Panc1 (cell line): Measurements from ENCODE around the gene TM9SF3. TPM values are rescaled to one million over a fixed set of nuclear protein-coding genes. Genes with fewer than 3 reads are reported as not detected.

Experiments
- ATAC-seq: fragments of 200-7000 bp; cut with Tn5 transposase; 2 replicates; pipeline ENCODE4 v1.9.1; 2020; ENCODE audit warnings: mild to moderate bottlenecking, moderate library complexity
- BruUV-seq: library from RNA; stranded (reverse); fragments of 400-500 nt; replicated peaks from 2 replicates; lab custom pipeline; 2021; lab: Mats Ljungman, UMichigan
- CTCF ChIA-PET: fragments of 300-600 bp; sonication (Branson Sonifier 250); formaldehyde crosslinking; loops from one replicate; lab custom pipeline; 2022; ENCODE audit warnings: antibody characterized with exemption; lab: Charles Lee
- POLR2A ChIA-PET: fragments of 300-600 bp; sonication (Branson Sonifier 250); formaldehyde crosslinking; loops from one replicate; lab custom pipeline; 2022; ENCODE audit warnings: antibody characterized with exemption; lab: Charles Lee
- DNase-seq: peaks from one replicate; pipeline ENCODE4 v3.0.0-alpha.2; 2010; ENCODE audit warnings: low read depth, low spot score
- H3K27ac ChIP-seq: 2 replicates; pipeline ENCODE4 v1.5.1; 2011; ENCODE audit warnings: mild to moderate bottlenecking, low read length, inconsistent platforms
- H3K27me3 ChIP-seq: fragments of 200-500 bp; sonication (Bioruptor generic); 2 replicates; pipeline ENCODE4 v1.6.0; 2014; ENCODE audit warnings: low read length, inconsistent platforms; ENCODE audit not compliant: control insufficient read depth, insufficient read depth
- H3K36me3 ChIP-seq: fragments of 200-500 bp; sonication (Bioruptor generic); 2 replicates; pipeline ENCODE4 v1.5.1; 2014; ENCODE audit warnings: inconsistent platforms, mild to moderate bottlenecking, low read length, moderate library complexity; ENCODE audit not compliant: control insufficient read depth, insufficient read depth
- H3K4me1 ChIP-seq: 2 replicates; pipeline ENCODE4 v1.5.1; 2011; ENCODE audit warnings: inconsistent platforms, mild to moderate bottlenecking, low read length, moderate library complexity; ENCODE audit not compliant: control insufficient read depth, insufficient read depth
- H3K4me3 ChIP-seq, 2 experiments: 2 replicates each; pipeline ENCODE4 v1.5.1; 2011 to 2012; ENCODE audit warnings: low read depth in 2 of 2, low read length in 2 of 2, mild to moderate bottlenecking in 2 of 2, inconsistent platforms in 1 of 2, moderate library complexity in 1 of 2
- H3K9me3 ChIP-seq: fragments of 200-500 bp; sonication (Bioruptor generic); 2 replicates; pipeline ENCODE4 v1.5.1; 2014; ENCODE audit warnings: low read depth, mild to moderate bottlenecking, inconsistent platforms, low read length, moderate library complexity; ENCODE audit not compliant: control insufficient read depth, insufficient read depth
- CTCF ChIP-seq: fragments of 450-650 bp; IDR thresholded peaks from 2 replicates; pipeline ENCODE4 v1.5.1; 2017; ENCODE audit warnings: mild to moderate bottlenecking
- POLR2AphosphoS5 ChIP-seq: IDR thresholded peaks from 2 replicates; pipeline ENCODE4 v1.6.1; 2012; ENCODE audit warnings: mild to moderate bottlenecking, low read depth, low read length, moderate library complexity
- SIN3A ChIP-seq: IDR thresholded peaks from 2 replicates; pipeline ENCODE4 v1.6.1; 2012; ENCODE audit warnings: low read depth, mild to moderate bottlenecking, low read length, moderate library complexity, borderline replicate concordance; ENCODE audit not compliant: insufficient read depth
- TCF7L2 ChIP-seq: IDR thresholded peaks from 2 replicates; pipeline ENCODE4 v1.6.1; 2011; ENCODE audit warnings: mild to moderate bottlenecking, low read depth, low read length, inconsistent platforms
- in situ Hi-C: cut with HindIII; loops from 2 replicates; pipeline ENCODE4 v1.10.0; 2016; ENCODE audit warnings: low sequenced_read_pairs, low pct_unique_long_range_greater_than_20kb
- intact Hi-C: fragments of 100-400 bp; cut with micrococcal nuclease; formaldehyde crosslinking; loops from one replicate; pipeline ENCODE4 v1.10.0; 2022; ENCODE audit not compliant: unreplicated experiment
- total RNA-seq: library from RNA; stranded (reverse); gene quantifications from one replicate; pipeline ENCODE4 v1.2.1, GENCODE V29; 2021; ENCODE audit not compliant: unreplicated experiment
- TF ChIP-seq, protein P1 (sequence below), 2 experiments: IDR thresholded peaks; 2 replicates each; pipeline ENCODE4 v1.6.1; 2011 to 2012; ENCODE audit warnings: low read depth in 2 of 2, control low read depth in 1 of 2, low read length in 1 of 2, mild to moderate bottlenecking in 1 of 2, moderate library complexity in 1 of 2; ENCODE audit not compliant: insufficient read depth in 1 of 2

Gene TM9SF3
- total RNA-seq, 1 experiment from 2014 or later: 179 TPM

DNA sequence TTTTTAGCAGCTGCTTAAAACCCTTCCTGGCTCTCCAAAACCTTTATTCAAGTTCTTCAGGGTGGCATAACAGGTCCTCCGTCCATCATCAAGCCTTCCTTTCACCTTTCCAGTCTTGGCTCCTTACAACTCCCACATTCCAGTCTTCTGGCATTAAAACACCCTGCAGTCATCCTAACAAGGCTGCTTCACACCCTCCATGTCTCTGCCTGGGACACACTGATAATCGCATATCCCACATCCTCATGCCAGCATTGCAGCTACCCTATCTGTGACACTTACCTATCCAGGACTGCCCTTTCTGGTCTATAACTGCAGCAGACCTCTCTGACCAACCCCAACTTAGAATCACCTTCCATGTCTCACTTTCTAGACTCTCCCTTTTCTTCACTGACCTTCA, 70.5 kb downstream of the TM9SF3 start:
- no peak for ATAC-seq
- Histone ChIP-seq H3K36me3 (peaks cover 12% of the 10 kb centered on the region), H3K4me3 (no peak overlapping the region), H3K27ac (no peak overlapping the region), H3K4me1 (peaks cover 16% of the 10 kb centered on the region), H3K9me3 (no peaks in the 10 kb centered on the region), H3K27me3 (peaks cover 6% of the 10 kb centered on the region; the same call in 1 of the 2 replicates)
- TF ChIP-seq CTCF (no peak), SIN3A (no peak), POLR2AphosphoS5 (no peak; the same call in 1 of the 2 replicates), TCF7L2 (no peak)
- TF ChIP-seq, protein P1, sequence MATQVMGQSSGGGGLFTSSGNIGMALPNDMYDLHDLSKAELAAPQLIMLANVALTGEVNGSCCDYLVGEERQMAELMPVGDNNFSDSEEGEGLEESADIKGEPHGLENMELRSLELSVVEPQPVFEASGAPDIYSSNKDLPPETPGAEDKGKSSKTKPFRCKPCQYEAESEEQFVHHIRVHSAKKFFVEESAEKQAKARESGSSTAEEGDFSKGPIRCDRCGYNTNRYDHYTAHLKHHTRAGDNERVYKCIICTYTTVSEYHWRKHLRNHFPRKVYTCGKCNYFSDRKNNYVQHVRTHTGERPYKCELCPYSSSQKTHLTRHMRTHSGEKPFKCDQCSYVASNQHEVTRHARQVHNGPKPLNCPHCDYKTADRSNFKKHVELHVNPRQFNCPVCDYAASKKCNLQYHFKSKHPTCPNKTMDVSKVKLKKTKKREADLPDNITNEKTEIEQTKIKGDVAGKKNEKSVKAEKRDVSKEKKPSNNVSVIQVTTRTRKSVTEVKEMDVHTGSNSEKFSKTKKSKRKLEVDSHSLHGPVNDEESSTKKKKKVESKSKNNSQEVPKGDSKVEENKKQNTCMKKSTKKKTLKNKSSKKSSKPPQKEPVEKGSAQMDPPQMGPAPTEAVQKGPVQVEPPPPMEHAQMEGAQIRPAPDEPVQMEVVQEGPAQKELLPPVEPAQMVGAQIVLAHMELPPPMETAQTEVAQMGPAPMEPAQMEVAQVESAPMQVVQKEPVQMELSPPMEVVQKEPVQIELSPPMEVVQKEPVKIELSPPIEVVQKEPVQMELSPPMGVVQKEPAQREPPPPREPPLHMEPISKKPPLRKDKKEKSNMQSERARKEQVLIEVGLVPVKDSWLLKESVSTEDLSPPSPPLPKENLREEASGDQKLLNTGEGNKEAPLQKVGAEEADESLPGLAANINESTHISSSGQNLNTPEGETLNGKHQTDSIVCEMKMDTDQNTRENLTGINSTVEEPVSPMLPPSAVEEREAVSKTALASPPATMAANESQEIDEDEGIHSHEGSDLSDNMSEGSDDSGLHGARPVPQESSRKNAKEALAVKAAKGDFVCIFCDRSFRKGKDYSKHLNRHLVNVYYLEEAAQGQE (IDR thresholded peaks at IDR 0.05; ENCODE audit: insufficient read depth in 1 of 2, low read depth in 2 of 2, low read length in 1 of 2): no peak
- in situ Hi-C loops (no loop called here), intact Hi-C loops (no loop called here)
- no TSS peak for BruUV-seq
- CTCF ChIA-PET: no interaction called here
- POLR2A ChIA-PET: no interaction called here
- no peak for DNase-seq

DNA sequence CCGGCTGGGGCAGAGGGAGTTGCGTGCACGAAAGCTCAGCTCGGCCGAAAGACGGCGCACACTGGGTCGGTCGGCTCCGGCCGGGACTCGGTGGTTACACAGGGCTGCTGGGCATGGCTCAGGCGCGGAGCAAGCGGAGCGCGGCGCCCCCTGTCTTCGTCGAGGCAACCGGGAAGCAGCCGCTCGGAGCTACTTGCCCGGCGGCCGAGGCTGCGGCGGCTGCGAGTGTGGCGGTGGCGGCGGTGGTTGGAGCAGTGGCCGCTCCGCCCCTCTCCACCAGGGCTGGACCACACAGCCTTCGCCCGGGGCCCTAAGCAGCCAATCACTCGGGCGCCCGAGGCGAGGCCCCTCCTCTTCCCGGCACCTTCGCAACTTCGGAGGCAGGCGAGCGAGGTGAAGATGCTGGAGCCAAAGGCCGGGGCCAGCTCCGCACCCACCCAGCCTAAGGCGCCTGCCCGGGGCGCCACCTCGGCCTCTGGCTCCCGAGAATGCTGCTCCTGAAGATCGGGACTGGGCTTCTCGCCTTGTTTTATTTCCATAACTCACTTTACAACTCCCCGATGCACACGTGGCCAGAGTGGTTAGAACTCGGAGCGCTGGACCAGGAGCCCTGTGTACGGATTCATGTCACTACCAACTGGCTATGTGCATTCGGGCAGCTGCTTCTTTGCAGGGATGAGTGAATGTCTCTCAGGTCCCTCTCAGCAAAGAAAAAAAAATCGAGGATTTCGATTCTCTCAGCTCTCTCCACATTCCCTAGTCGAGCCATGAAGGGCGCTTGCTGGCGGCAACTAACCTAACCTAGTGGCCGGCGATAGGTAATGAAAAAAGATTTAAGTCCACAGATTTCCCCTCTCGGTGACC, 72.9 kb downstream of the TM9SF3 start, which contains the start of gene TLL2:
TLL2 (minus strand) TSS at position 229 of the 864 bp plus-strand sequence. CDS start 241 bp downstream, outside the sequence.
- intact Hi-C loops: loop anchor here (5.0 kb wide), 1 partner anchor 137 kb away; no protein-coding TSS in a partner anchor
- H3K27me3 ChIP-seq: peaks cover 6% of the 10 kb centered on the region; the same call in 1 of the 2 replicates
- peak within 1 kb of the TSS; percentile 51 to 68 for H3K4me3 ChIP-seq
- no peak within 1 kb of the TSS; the same call in 1 of the 2 replicates for H3K27ac ChIP-seq
- CTCF ChIA-PET: interaction anchor here (0.6 to 1.5 kb wide), 5 partner anchors 47 to 497 kb away, joined by 3 to 7 read pairs (median 4); no protein-coding TSS in a partner anchor
- POLR2A ChIA-PET: no interaction called here
- no peaks in the 10 kb centered on the region for H3K36me3 ChIP-seq
- DNase-seq (peak; percentile 28), ATAC-seq (peak; percentile 97)
- no peaks in the 10 kb centered on the region for H3K9me3 ChIP-seq
- in situ Hi-C loops: no loop called here
- peak; percentile 77 for TF ChIP-seq CTCF
- peak; percentile 26; the same call in 1 of the 2 replicates for TF ChIP-seq POLR2AphosphoS5
- TF ChIP-seq, protein P1 (IDR thresholded peaks at IDR 0.05; ENCODE audit: insufficient read depth in 1 of 2, low read depth in 2 of 2, low read length in 1 of 2): no peak
- no peak for TF ChIP-seq SIN3A
- TF ChIP-seq TCF7L2: 0 out of 2 replicates have a peak, but pooled peaks have one; percentile 35
- BruUV-seq: no TSS peak
- peaks cover 16% of the 10 kb centered on the region for H3K4me1 ChIP-seq
